Activated gamma-delta T cell treated with anti-CD3 and anti-CD28 coated beads, Interleukin-2, amount 50 U/mL, for 16 hours (primary cell): Measurements from ENCODE around the gene ZNF730.
"Not testable (repeated sequence)": the region's sequence is repeated elsewhere in the genome, so short reads cannot be mapped to it uniquely, and the experiment has no call there.

ENCODE experiments used
- DNase-seq: peaks from one replicate; pipeline ENCODE4 v3.0.0-alpha.2; 2020; ENCODE audit warnings: low read depth

ZNF730 gene

GRCh38 chr19:23116802-23117571 is at the start of gene ZNF730:
Gene ZNF730 (plus strand): TSS chr19:23117025. CDS start chr19:23117174, 149 bp downstream.
- peak; percentile 65 for DNase-seq

GRCh38 chr19:23070353-23071146 is 46.3 kb upstream of the ZNF730 start:
- DNase-seq, result no peak

GRCh38 chr19:23071147-23071511 is 45.7 kb upstream of the ZNF730 start:
- DNase-seq, result no peak

GRCh38 chr19:23075031-23075733 is 41.6 kb upstream of the ZNF730 start:
- no peak for DNase-seq

- DNase-seq, result not testable (repeated sequence)
Observed at GRCh38 chr19:23077776-23078175, 39.0 kb upstream of the ZNF730 start.

- DNase-seq, result no peak
Observed at GRCh38 chr19:23093832-23094231, 23.0 kb upstream of the ZNF730 start.

DNA sequence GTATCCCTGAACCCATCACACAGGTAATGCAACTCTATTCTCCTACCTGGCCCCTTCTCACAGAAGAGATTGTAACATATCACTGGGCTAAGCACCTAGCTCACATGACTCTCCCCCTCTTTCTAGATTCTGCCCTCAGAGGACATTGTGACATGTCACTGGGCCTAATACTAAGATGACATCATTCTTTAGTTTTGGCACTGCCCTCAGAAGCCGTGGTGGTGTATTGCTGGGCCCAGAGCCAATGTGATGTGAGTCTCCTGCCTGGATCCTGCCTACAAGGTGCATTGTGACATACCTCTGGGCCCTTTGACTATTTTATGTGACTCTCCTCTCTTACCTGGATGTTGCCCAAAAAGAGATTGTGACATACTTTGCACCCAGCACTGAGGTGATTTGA is 21.4 kb upstream of the ZNF730 start:
- no peak for DNase-seq

DNA sequence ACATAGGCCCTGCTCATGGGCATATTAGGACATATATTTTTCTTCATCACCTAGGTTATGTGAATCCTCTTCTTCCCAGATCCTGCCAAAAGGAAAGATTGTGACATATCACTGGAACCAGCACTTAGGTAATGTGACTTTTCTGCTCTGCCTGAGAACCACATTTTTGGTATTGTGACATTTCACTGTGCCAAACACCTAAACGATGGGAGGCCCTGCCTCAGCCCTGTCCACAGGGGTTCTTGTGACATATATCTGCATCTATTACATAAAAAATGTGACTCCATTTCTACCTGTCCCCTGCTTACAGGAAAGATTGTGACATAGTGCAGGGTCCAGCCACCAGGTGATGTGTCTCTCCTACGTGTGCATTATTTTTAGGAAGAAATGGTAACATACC is 18.5 kb upstream of the ZNF730 start:
- DNase-seq, result no peak

- DNase-seq, result no peak
Observed at GRCh38 chr19:23098988-23099387, 17.8 kb upstream of the ZNF730 start.

DNA sequence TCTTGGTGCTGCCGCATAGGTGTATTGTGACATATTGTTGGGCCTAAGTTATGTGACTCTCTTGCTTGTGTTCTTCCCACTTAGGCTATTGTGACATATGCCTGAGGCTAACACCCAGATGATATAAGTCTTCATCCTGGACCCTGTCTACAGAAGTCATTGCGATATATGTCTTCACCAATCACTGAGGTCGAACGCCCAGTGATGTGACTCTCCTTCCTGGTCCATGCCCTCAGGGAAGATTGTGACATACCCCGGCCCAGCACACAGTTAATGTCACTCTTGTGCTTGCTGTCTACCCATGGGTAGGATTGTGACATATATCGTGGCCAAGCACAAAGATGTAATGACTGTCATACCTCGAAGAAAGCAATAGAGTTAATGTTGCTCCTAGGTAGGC is 16.9 kb upstream of the ZNF730 start:
- no peak for DNase-seq

DNA sequence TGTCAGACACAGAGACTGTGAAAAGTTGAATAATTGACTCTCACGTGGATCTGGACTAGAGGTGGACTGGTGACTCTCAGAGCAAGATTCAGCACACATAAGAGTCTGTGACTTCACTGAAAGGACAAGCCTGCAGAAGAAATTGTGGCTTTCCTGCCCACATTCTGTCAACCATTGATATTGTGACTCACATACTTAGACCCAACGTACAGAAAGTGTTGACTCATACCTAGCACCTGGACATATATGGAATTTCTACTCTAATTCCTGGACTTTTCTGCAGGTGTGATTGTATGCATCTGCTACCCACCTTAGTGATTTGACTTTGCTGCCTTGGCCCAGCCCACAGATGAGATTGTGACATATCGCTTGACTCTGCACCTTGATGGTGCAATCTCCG is 15.6 kb upstream of the ZNF730 start:
- no peak for DNase-seq

DNA sequence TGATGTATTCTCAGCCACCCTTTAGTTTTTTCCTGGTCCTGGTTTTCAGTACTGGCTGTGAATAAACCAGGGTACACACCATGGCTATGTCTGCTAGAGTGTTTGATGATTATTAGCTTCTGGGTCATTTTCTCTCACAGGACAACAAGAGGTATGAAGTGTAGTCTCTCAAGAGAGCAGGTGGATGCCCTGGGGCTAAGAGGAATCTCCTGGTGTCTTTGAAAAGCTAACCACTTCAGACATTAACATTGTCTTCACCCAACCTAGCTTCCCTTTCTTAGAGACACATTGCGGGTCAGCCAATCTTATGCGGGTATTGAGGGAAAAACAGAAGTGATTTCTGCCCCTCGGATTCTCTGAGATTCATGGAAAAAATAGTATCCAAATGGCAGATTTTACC is 1.6 kb downstream of the ZNF730 start:
- no peak for DNase-seq

GRCh38 chr19:23134211-23134610 is 17.4 kb downstream of the ZNF730 start:
- not testable (repeated sequence) for DNase-seq

DNA sequence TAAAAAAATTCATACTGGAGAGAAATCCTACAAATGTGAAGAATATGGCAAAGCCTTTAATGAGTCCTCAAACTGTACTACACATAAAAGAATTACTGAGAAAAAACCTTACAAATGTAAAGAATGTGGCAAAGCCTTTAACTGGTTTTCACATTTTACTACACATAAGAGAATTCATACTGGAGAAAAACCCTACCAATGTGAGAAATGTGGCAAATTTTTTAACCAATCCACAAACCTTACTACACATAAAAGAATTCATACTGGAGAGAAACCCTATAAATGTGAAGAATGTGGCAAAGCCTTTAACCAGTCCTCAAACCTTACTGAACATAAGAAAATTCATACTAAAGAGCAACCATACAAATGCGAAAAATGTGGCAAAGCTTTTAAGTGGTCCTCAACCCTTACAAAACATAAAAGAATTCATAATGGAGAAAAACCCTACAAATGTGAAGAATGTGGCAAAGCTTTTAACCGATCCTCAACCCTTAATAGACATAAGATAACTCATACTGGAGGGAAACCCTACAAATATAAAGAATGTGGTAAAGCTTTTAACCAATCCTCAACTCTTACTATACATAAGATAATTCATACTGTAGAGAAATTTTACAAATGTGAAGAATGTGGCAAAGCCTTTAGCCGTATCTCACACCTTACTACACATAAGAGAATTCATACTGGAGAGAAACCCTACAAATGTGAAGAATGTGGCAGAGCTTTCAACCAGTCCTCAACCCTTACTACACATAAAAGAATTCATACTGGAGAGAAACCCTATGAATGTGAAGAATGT is 29.0 kb downstream of the ZNF730 start:
- no peak for DNase-seq

GRCh38 chr19:23160766-23161165 is 43.9 kb downstream of the ZNF730 start:
- DNase-seq, result no peak

- not testable (repeated sequence) for DNase-seq
Observed at GRCh38 chr19:23168286-23168685, 51.5 kb downstream of the ZNF730 start.

- DNase-seq, result no peak
Observed at GRCh38 chr19:23183251-23183650, 66.4 kb downstream of the ZNF730 start.

DNA sequence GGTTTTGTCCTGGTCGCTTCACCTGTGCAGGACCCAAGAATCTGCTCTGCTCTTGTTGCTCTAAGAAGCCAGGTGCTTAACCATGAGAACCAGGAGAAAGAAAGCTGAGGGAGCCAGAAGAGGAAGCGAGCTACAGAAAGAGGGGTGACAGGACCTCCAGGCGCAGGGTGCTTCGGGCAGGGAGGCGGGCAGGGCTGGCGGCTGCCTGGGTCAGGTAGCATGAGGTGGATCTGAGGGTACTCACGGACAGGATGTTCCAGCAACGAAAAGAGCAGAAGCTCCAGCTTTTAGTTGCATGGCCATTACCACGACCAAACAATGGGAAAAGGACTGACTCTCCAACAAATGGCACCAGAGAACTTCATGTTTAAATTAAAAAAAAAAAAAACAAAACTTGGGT is 73.5 kb downstream of the ZNF730 start:
- no peak for DNase-seq
